ENCODE results near the gene NKX3-2. TPM values are rescaled to one million over a fixed set of nuclear protein-coding genes. Genes with fewer than 3 reads are reported as not detected.

Gene NKX3-2
- total and polyA plus RNA-seq, 10 donors = 0.57 to 3.1 (median 1.6) TPM

GRCh38 chr4:13535708-13536361 lies 8.5 kb downstream of the NKX3-2 start:
- no peak overlapping the region for H3K4me3 ChIP-seq
- WGBS, 5 donors = 7 to 23% (median 14%) methylated on average over 37 to 39 of the region's 39 CpGs
- no peak overlapping the region for H3K27ac ChIP-seq
- H3K9me3 ChIP-seq = peaks cover 0 to 25% (median 0%) of the 10 kb centered on the region in 8 donors
- H3K4me1 ChIP-seq = peaks cover 0 to 46% (median 15%) of the 10 kb centered on the region in 6 donors
- peak; percentile 68 for DNase-seq
- no peak for TF ChIP-seq POLR2AphosphoS5 (IDR thresholded peaks at IDR 0.05)
- no peak for TF ChIP-seq POLR2A (IDR thresholded peaks at IDR 0.05)
- TF ChIP-seq CTCF (IDR thresholded peaks at IDR 0.05 in 8 of 11, conservative IDR thresholded peaks at IDR 0.05 in 3 of 11) = no peak
- intact Hi-C loops (cut with DNase I; ENCODE audit: low total_unique reads) = no loop called here
- H3K27me3 ChIP-seq (replicated peaks in 1 of 7) = peaks cover 22 to 100% (median 98%) of the 10 kb centered on the region in 7 donors
- H3K36me3 ChIP-seq = no peaks in the 10 kb centered on the region

- Histone ChIP-seq H3K27ac (no peak overlapping the region), H3K4me1 (peaks cover 0 to 46% (median 13%) of the 10 kb centered on the region in 6 donors), H3K9me3 (peaks cover 0 to 25% (median 0%) of the 10 kb centered on the region in 8 donors), H3K27me3 (replicated peaks in 1 of 7) (peaks cover 21 to 100% (median 98%) of the 10 kb centered on the region in 7 donors), H3K36me3 (no peaks in the 10 kb centered on the region), H3K4me3 (no peak overlapping the region)
- DNase-seq = no peak
- TF ChIP-seq POLR2A (IDR thresholded peaks at IDR 0.05) = no peak
- no peak for TF ChIP-seq CTCF (IDR thresholded peaks at IDR 0.05 in 8 of 11, conservative IDR thresholded peaks at IDR 0.05 in 3 of 11)
- no peak for TF ChIP-seq POLR2AphosphoS5 (IDR thresholded peaks at IDR 0.05)
- 13 to 24% (median 16%) methylated on average over 18 of the region's 18 CpGs for WGBS, 5 donors
- intact Hi-C loops (cut with DNase I; ENCODE audit: low total_unique reads) = no loop called here
Measured at GRCh38 chr4:13535118-13535517, 9.2 kb downstream of the NKX3-2 start.

DNA sequence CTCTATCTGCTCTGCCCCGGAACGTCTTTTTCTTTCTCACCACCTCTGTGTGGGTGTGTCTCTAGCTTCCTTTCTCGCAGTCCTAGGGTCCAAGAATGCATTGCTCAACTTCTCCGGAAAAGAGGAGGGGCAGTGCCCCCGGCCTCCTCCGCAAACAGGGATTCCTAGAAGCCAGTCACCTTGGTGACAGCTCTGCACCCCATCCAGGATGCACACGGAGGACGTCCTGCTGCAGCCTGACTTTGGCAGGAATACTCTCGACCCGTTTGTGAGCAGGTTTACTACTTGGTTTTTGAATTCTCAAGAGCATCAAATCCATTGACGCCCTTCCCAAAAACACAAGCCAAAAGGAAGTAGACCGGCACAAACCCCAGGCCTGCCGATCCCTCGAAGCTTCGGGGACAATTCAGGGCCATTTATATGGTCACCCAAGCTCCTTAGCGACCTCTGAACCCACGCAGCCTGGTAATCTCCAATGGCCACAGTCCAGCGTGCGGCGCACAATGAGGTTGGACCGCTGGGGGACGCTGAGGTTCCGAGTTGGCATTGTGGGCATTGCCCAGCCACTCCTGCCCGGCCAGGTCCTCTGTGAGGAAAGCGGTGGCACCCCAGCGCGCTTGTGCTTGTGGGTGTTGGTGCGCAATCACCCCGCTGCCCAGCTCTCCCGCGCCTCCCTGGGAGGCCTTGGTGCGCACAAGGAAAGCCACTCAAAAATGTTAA lies 9.8 kb downstream of the NKX3-2 start:
- TF ChIP-seq POLR2A (IDR thresholded peaks at IDR 0.05) = no peak
- TF ChIP-seq CTCF (IDR thresholded peaks at IDR 0.05 in 8 of 11, conservative IDR thresholded peaks at IDR 0.05 in 3 of 11) = no peak
- no peak for TF ChIP-seq POLR2AphosphoS5 (IDR thresholded peaks at IDR 0.05)
- intact Hi-C loops (cut with DNase I; ENCODE audit: low total_unique reads) = no loop called here
- H3K4me3 ChIP-seq = no peak overlapping the region
- peaks cover 0 to 46% (median 12%) of the 10 kb centered on the region in 6 donors for H3K4me1 ChIP-seq
- peaks cover 21 to 100% (median 97%) of the 10 kb centered on the region in 7 donors for H3K27me3 ChIP-seq (replicated peaks in 1 of 7)
- WGBS, 5 donors = 11 to 23% (median 17%) methylated on average over 31 to 32 of the region's 32 CpGs
- peaks cover 0 to 23% (median 0%) of the 10 kb centered on the region in 8 donors for H3K9me3 ChIP-seq
- peak; percentile 59 for DNase-seq
- no peaks in the 10 kb centered on the region for H3K36me3 ChIP-seq
- no peak overlapping the region for H3K27ac ChIP-seq
